ENCODE measurements around the gene ISM1. TPM values are rescaled to one million over a fixed set of nuclear protein-coding genes. Genes with fewer than 3 reads are reported as not detected.

Gene ISM1
- total RNA-seq, 1 experiment from 2014 or later: not detected

- CTCF ChIA-PET: no interaction called here
- intact Hi-C loops (cut with micrococcal nuclease; ENCODE audit: unreplicated experiment): loop anchor here (1.0 to 5.0 kb wide), 2 partner anchors 86 to 156 kb away; no protein-coding TSS in a partner anchor
- TF ChIP-seq, protein P1, sequence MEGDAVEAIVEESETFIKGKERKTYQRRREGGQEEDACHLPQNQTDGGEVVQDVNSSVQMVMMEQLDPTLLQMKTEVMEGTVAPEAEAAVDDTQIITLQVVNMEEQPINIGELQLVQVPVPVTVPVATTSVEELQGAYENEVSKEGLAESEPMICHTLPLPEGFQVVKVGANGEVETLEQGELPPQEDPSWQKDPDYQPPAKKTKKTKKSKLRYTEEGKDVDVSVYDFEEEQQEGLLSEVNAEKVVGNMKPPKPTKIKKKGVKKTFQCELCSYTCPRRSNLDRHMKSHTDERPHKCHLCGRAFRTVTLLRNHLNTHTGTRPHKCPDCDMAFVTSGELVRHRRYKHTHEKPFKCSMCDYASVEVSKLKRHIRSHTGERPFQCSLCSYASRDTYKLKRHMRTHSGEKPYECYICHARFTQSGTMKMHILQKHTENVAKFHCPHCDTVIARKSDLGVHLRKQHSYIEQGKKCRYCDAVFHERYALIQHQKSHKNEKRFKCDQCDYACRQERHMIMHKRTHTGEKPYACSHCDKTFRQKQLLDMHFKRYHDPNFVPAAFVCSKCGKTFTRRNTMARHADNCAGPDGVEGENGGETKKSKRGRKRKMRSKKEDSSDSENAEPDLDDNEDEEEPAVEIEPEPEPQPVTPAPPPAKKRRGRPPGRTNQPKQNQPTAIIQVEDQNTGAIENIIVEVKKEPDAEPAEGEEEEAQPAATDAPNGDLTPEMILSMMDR (IDR thresholded peaks at IDR 0.05; ENCODE audit: unreplicated experiment): no peak
- H3K27me3 Mint-ChIP-seq (ENCODE audit: unreplicated experiment): no peaks in the 10 kb centered on the region
- peaks cover 69% of the 10 kb centered on the region for H3K4me1 Mint-ChIP-seq (ENCODE audit: low read depth, unreplicated experiment)
- BruUV-seq (replicated peaks): no TSS peak
- no peaks in the 10 kb centered on the region for H3K36me3 Mint-ChIP-seq (ENCODE audit: insufficient read depth, unreplicated experiment)
- H3K4me3 Mint-ChIP-seq (ENCODE audit: low read depth, unreplicated experiment): peak overlapping the region; percentile 41
- peak overlapping the region; percentile 80 for H3K27ac Mint-ChIP-seq (ENCODE audit: unreplicated experiment)
- H3K9me3 Mint-ChIP-seq (ENCODE audit: low read depth, unreplicated experiment): no peaks in the 10 kb centered on the region
- DNase-seq: peak; percentile 60
Measured at GRCh38 chr20:13336308-13337089, 115.4 kb downstream of the ISM1 start.

- intact Hi-C loops (cut with micrococcal nuclease; ENCODE audit: unreplicated experiment): loop anchor here (5.0 kb wide), 1 partner anchor 85 kb away; no protein-coding TSS in a partner anchor
- CTCF ChIA-PET: interaction anchor here (0.6 kb wide), 1 partner anchor 9 kb away, joined by 3 read pairs; no protein-coding TSS in a partner anchor
Measured at GRCh38 chr20:13337090-13337784, 116.2 kb downstream of the ISM1 start.

GRCh38 chr20:13338097-13338661 lies 117.1 kb downstream of the ISM1 start:
- TF ChIP-seq, protein P1 (IDR thresholded peaks at IDR 0.05; ENCODE audit: unreplicated experiment): no peak
- DNase-seq: no peak
- H3K36me3 Mint-ChIP-seq (ENCODE audit: insufficient read depth, unreplicated experiment): no peaks in the 10 kb centered on the region
- intact Hi-C loops (cut with micrococcal nuclease; ENCODE audit: unreplicated experiment): loop anchor here (5.0 kb wide), 1 partner anchor 84 kb away; no protein-coding TSS in a partner anchor
- no peaks in the 10 kb centered on the region for H3K27me3 Mint-ChIP-seq (ENCODE audit: unreplicated experiment)
- H3K4me1 Mint-ChIP-seq (ENCODE audit: low read depth, unreplicated experiment): peaks cover 61% of the 10 kb centered on the region
- peak overlapping the region; percentile 80 for H3K27ac Mint-ChIP-seq (ENCODE audit: unreplicated experiment)
- no peaks in the 10 kb centered on the region for H3K9me3 Mint-ChIP-seq (ENCODE audit: low read depth, unreplicated experiment)
- CTCF ChIA-PET: no interaction called here
- BruUV-seq (replicated peaks): no TSS peak
- H3K4me3 Mint-ChIP-seq (ENCODE audit: low read depth, unreplicated experiment): no peak overlapping the region

More at GRCh38 chr20:13337090-13337784, 116.2 kb downstream of the ISM1 start:
- DNase-seq: no peak
- Mint-ChIP-seq H3K9me3 (ENCODE audit: low read depth, unreplicated experiment) (no peaks in the 10 kb centered on the region), H3K27ac (ENCODE audit: unreplicated experiment) (peak overlapping the region; percentile 80), H3K4me1 (ENCODE audit: low read depth, unreplicated experiment) (peaks cover 67% of the 10 kb centered on the region), H3K36me3 (ENCODE audit: insufficient read depth, unreplicated experiment) (no peaks in the 10 kb centered on the region), H3K4me3 (ENCODE audit: low read depth, unreplicated experiment) (no peak overlapping the region), H3K27me3 (ENCODE audit: unreplicated experiment) (no peaks in the 10 kb centered on the region)
- BruUV-seq (replicated peaks): no TSS peak
- TF ChIP-seq, protein P1 (IDR thresholded peaks at IDR 0.05; ENCODE audit: unreplicated experiment): no peak

DNA sequence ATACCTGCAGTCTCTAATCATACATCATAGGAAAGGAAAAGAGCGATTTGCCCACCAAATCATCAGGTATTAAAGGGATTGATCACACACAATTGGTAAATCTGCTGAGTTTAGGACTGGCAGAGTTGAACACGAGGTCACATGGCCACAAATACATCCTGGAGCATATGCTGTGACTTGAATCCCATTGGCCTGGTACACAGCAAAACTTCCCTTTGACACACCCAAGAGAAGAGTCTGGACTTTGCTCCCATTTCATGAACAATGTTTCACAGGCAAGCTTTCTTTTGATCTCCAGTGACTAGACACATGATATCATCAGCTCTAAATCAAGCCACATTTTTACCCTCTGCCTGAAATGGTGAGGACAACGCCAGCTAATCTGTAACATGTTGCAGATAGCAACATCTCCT lies 117.9 kb downstream of the ISM1 start:
- Mint-ChIP-seq H3K4me1 (ENCODE audit: low read depth, unreplicated experiment) (peaks cover 53% of the 10 kb centered on the region), H3K27ac (ENCODE audit: unreplicated experiment) (peak overlapping the region; percentile 30), H3K4me3 (ENCODE audit: low read depth, unreplicated experiment) (no peak overlapping the region), H3K27me3 (ENCODE audit: unreplicated experiment) (no peaks in the 10 kb centered on the region), H3K36me3 (ENCODE audit: insufficient read depth, unreplicated experiment) (no peaks in the 10 kb centered on the region), H3K9me3 (ENCODE audit: low read depth, unreplicated experiment) (no peaks in the 10 kb centered on the region)
- no TSS peak for BruUV-seq (replicated peaks)
- TF ChIP-seq, protein P1 (IDR thresholded peaks at IDR 0.05; ENCODE audit: unreplicated experiment): no peak
- intact Hi-C loops (cut with micrococcal nuclease; ENCODE audit: unreplicated experiment): loop anchor here (5.0 kb wide), 1 partner anchor 83 kb away; no protein-coding TSS in a partner anchor
- peak; percentile 18 for DNase-seq
- CTCF ChIA-PET: no interaction called here
